Midbrain (tissue), 1 donor: ENCODE results near the gene POLE.

Source experiments
- DNase-seq: peaks from one replicate; lab custom pipeline; 2025; lab: John Stamatoyannopoulos, UW

POLE gene

GRCh38 chr12:132597333-132598316 is 89.5 kb downstream of the POLE start:
- no peak for DNase-seq

- no peak for DNase-seq
Measured at GRCh38 chr12:132596016-132596415, 91.1 kb downstream of the POLE start.

- no peak for DNase-seq
Measured at GRCh38 chr12:132595183-132595582, 92.0 kb downstream of the POLE start.

GRCh38 chr12:132593938-132594358 is 93.2 kb downstream of the POLE start:
- DNase-seq, result peak; percentile 85

- DNase-seq, result no peak
Measured at GRCh38 chr12:132593521-132593920, 93.6 kb downstream of the POLE start.

GRCh38 chr12:132593071-132593470 is 94.1 kb downstream of the POLE start:
- DNase-seq, result no peak

- no peak for DNase-seq
Measured at GRCh38 chr12:132592282-132592970, 94.7 kb downstream of the POLE start.

GRCh38 chr12:132591107-132591935 is 95.8 kb downstream of the POLE start:
- DNase-seq, result no peak

GRCh38 chr12:132588821-132589669 is 98.1 kb downstream of the POLE start:
- no peak for DNase-seq

- no peak for DNase-seq
Measured at GRCh38 chr12:132588319-132588718, 98.8 kb downstream of the POLE start.

- DNase-seq, result no peak
Measured at GRCh38 chr12:132587781-132588180, 99.4 kb downstream of the POLE start.

- DNase-seq, result no peak
Measured at GRCh38 chr12:132586929-132587328, 100.2 kb downstream of the POLE start.

GRCh38 chr12:132585177-132585576 is 102.0 kb downstream of the POLE start:
- no peak for DNase-seq

GRCh38 chr12:132584429-132584828 is 102.7 kb downstream of the POLE start:
- no peak for DNase-seq

GRCh38 chr12:132583736-132584135 is 103.4 kb downstream of the POLE start:
- no peak for DNase-seq

- DNase-seq, result no peak
Measured at GRCh38 chr12:132583411-132583710, 103.8 kb downstream of the POLE start.

GRCh38 chr12:132582582-132583410 is 104.3 kb downstream of the POLE start:
- no peak for DNase-seq

GRCh38 chr12:132582058-132582420 is 105.1 kb downstream of the POLE start:
- no peak for DNase-seq

GRCh38 chr12:132581348-132582057 is 105.6 kb downstream of the POLE start:
- DNase-seq, result no peak
